CD4-positive, alpha-beta T cell treated with Interleukin-6 at 100 ng/mL for 8 hours (primary cell): ENCODE measurements around the gene RNF151.
"Not testable (repeated sequence)": the region's sequence is repeated elsewhere in the genome, so short reads cannot be mapped to it uniquely, and the experiment has no call there.

Source experiments
- DNase-seq: peaks from one replicate; pipeline ENCODE4 v3.0.0-alpha.2; 2020; ENCODE audit warnings: mixed read lengths, low spot score

RNF151 gene, protein sequence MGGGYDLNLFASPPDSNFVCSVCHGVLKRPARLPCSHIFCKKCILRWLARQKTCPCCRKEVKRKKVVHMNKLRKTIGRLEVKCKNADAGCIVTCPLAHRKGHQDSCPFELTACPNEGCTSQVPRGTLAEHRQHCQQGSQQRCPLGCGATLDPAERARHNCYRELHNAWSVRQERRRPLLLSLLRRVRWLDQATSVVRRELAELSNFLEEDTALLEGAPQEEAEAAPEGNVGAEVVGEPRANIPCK

GRCh38 chr16:1966460-1966859, at the start of gene RNF151:
Gene RNF151, plus strand, starts transcription at chr16:1966856. Its CDS starts 26 bp downstream, at chr16:1966882.
- DNase-seq: no peak

GRCh38 chr16:1917056-1917664, 49.5 kb upstream of the RNF151 start:
- no peak for DNase-seq

- no peak for DNase-seq
Observed at GRCh38 chr16:1917665-1918350, 48.8 kb upstream of the RNF151 start.

DNA sequence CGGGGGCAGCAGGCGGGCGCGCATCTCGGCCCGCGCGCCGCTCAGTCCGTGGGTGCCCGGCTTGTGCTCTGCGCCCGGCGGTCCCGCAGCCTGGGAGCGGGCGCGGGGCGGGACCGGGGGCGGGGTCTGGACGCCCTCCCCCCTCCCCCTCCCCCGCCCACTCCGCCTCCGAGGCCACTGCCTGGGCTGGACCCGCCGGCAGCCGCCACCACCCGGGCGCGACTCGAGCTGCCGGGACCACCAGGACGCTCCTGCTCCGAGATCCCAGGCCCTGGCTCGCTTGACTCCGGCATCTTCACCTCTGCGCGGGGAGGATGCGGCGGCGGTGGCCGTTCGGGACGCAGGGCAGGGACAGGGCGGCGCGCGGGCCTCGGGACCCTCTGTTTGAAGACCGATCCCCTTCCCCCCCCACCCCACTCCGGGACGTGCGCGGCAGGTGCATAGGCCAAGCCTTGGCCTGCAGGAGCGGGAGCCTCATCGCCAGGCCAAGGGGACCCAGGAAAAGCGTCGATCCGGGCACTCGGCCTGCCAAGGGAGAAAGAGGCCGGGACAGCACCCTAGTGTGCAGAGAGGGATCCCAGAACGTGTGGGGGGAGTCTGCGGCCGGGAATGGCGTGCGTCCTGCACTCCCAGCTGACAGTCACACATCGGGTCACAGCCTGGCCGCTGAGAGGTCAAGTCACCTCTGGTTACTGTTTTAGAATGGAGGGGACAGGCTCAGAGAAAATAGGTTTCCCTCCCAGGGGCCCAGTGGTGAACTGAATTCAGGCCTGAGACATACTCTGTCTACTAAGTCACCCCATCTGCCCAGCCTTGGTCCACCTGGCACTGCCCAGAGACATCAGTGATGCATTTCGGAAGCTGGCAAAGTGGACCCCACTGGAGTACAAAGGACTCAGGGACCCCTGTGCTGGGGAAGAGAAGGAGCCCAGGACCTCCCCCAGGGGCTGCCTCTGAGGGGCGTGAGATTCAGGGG, 48.0 kb upstream of the RNF151 start, which contains the start of gene HS3ST6:
Gene HS3ST6, minus strand, starts transcription at position 65 of the 976 bp plus-strand sequence. CDS start 92 bp downstream, outside the sequence.
- DNase-seq: no peak

DNA sequence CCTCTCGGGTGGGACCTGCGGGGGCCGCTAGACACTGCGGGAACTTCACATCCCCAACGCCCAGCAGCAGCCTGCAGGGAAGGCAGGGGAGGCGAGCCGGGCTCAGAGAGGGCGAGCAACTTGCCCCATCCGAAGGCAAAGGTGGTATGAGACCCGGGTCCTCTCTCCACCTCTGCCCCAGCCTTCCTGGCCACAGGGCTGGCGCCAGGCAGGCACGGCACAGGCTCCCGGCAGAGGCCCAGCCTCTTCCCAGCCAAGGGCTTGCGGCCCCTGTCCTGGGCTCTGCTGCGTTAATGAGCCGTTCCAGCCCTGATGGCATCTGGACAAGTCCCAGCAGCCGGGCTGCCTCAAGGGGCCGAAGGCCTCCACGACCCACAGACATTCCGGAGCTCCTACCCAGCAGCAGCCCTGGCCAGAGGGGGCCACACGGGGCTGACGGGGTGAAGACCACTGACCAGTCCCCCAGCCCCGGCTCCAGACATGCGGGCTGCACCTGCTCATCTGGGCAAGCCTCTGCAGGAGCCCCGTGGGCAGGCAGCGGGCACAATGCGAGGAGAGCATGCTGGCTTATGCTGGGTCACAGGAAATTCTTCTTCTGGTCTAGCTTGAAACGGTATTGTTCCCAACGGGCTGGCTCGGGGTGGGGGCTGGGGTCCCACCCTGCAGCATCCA, 47.2 kb upstream of the RNF151 start:
- no peak for DNase-seq

GRCh38 chr16:1920122-1920521, 46.5 kb upstream of the RNF151 start:
- DNase-seq: not testable (repeated sequence)

- DNase-seq: no peak
Observed at GRCh38 chr16:1920727-1921171, 45.9 kb upstream of the RNF151 start.

GRCh38 chr16:1922357-1922756, 44.3 kb upstream of the RNF151 start:
- DNase-seq: no peak

DNA sequence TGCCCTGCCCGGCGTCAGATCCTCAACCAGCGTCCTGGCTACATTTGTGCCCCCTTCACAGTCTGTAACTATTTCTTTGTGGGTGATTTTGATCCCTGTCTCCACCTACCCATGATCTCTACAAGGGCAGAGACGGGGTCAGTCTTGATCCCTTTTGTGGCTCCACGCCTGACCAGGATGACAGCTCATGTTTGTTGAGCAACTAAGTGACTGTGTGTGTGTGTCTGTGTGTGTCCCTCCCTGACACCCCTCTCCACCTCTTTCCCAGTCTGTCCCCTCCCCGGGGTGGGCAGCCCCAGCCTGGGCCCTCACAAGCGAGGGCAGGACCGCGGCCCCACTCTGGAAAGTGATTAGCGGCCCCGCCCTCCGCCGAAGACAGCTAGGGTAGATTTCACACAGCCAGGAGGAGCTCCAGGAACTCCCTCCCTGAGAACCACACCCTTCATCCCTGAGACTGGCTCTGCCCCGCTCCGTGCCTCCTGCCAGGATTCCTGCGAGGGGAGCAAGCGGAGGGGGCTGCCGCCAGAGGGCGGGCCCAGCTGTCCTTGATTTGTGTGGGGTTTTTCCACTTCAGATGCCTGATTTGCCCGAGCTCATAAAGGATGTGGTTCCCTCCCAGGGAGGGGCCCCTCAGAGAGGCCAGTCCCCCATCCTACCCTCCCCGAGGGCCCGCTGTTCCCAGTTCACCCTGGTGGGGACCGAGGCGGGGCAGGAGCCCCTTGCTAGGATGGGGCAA, 43.2 kb upstream of the RNF151 start:
- no peak for DNase-seq

DNA sequence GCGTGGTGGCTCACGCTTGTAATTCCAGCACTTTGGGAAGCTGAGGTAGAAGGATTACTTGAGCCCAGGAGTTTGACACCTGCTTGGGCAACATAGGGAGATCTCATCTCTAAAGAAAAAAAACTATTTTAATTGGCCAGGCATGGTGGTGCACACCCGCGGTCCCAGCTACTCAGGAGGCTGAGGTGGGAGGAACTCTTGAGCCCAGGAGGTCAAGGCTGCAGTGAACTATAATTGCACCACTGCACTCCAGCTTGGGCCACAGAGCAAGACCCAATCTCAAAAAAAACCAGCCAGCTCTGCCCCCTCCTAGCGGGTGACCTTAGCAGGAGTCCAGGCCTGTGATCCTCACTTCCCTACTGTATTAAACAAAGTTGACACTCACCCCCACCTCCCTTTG, 42.6 kb upstream of the RNF151 start:
- DNase-seq: no peak

- DNase-seq: no peak
Observed at GRCh38 chr16:1926271-1926670, 40.4 kb upstream of the RNF151 start.

DNA sequence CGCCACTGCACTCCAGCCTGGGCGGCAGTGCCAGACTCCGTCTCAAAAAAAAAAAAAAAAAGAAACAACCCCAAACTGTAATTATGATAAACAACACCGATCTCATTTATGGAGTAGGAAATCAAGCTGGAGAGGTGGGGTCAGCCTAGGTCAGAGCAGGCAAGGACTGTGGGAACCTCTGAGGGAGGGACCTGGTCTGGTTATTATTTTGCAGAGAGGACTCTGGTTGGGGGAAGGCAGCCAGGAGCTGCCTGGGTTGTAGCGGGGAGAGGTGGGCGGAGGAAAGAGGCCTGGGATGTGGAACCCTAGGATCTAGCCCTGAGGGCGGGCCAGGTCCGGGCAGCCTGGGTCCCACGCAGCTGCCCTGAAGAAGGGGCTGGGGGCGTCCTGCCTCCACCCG, 37.6 kb upstream of the RNF151 start:
- no peak for DNase-seq

DNA sequence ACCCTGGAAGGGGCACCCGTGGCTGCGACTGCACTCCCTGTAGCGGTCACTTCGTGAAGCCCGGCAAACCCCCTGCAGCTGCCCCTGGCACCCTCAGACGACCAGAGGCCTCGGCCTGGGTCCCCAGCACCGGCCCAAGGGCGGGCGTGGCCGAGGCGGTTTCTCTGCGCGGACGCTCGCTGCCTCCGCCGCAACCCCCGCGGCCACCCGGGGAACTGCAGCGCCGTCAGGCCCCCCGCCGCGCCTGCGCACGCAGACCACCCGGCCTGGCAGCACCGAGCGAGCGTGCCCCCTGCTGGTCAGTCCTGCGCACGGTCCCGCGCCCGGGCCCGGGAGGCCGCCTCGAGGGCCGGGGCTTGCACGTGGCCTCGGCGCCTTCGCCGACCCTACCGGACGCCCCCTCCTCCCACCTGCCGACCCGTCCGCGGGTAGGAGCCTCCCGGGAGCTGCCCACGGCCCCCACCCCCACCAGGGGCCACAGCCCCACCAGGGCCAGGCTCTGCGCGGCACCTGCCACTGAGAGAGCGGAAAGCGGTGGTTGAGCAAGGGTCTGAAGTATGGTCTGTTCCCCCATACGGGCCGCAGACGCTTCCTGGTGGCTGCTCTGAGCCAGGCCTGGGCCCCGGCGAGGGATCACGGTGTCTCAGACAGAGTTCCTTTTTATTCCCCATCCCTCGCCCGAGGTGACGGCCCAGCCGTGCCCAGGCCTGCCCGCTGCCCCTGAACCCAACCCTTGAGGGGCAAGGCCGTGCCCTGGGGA, 36.9 kb upstream of the RNF151 start:
- DNase-seq: peak; percentile 89

DNA sequence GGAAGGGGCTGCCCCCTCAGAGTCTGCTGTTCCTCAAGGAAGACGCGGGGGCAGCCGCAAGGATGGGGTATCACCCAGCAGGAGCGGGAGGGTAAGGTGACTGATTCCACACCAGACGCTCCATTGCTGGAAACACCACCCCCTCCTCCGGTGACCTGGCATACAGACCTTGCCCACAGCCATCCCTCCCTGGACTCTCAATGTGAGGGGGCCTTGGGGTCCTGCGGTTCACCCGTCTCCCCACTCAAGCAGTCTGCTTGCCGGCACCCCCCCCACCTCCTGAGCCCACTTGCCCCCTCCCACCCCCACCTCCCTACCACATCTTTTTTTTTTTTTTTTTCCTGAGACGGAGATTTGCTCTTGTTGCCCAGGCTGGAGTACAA, 36.3 kb upstream of the RNF151 start:
- DNase-seq: no peak

GRCh38 chr16:1932050-1933028, 34.3 kb upstream of the RNF151 start:
- DNase-seq: no peak

DNA sequence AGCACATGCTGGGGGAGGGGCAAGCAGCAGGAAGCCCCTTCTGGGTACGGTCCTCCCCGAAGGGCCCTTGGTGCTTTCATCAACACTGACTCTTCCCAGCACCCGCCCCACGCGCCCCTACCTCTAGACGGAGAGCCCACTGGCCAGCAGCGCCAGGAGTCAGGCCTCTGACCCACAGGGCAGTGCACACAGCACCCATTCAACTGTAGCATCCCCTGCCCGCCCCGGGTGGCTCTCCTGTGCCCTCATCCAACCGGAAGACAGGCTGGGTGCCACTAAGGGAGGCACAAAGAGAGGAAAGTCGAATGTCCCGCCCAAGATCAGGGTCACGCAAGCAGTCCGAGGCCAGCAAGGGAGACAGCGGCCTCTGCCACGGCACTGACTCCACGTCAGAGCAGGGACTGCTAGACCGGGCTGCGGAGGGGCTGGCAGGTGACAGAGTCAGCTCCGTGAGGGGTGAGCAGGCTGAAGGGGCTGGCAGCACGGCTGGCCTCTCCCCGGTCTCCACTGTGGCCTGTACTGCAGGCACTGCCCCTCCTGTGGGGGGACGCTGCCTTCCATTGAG, 33.5 kb upstream of the RNF151 start:
- no peak for DNase-seq

DNA sequence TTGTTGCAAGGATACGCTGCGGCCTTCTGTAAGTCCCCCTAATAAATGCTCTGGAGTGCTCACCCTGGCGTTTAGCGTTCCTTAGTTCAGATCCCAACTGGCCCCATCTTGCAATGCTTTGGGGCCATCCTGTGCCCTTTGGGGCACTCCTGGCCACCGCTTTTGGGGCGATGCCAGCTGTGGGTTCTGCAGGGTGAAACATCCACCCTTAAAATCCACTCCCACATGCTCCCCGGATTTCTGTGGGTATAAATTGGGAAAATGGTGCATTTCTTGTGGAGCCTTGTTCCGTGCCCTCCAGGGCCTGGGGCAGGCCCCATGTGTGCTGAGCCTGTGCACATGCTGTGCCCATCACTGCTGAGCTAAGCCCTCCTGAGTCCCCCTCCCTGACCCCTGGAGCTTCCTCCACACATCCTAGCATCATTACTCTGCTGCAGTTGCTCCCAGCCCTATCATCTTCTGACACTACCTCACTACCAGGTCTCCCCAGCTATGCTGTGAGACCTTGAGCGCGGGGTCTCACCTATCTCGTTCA, 29.6 kb upstream of the RNF151 start:
- no peak for DNase-seq

DNA sequence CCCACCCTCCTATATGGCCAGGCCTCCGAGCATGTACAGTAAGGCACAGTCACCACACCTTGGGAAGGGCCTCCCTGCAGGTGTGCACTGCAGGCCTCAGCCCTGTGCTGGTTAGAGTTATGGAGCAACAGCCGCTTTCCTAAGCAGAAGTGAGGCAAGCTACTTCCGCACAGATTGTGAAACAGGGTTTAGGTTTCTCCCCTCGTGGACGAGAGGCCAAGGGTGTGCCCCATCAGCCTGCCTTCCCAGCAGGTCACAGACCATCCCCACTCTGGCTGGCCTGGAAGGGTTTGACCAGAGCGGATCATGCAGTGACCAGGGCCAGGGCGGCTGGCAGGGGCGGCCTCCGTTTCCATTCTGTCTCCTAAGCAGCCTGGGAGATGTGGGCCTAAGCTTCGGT, 28.3 kb upstream of the RNF151 start:
- DNase-seq: no peak
